HCT116 (cell line): ENCODE results near the gene NT5C2. TPM values are rescaled to one million over a fixed set of nuclear protein-coding genes. Genes with fewer than 3 reads are reported as not detected.

Experiments
- ATAC-seq: fragments of 200-7000 bp; cut with Tn5 transposase; 2 replicates; pipeline ENCODE4 v1.9.1; 2020; ENCODE audit warnings: mild to moderate bottlenecking, moderate library complexity
- BruUV-seq: library from RNA; stranded (reverse); fragments of 400-500 nt; replicated peaks from 2 replicates; lab custom pipeline; 2021; lab: Mats Ljungman, UMichigan
- CTCF ChIA-PET: fragments of 300-600 bp; sonication (Branson Sonifier 250); formaldehyde crosslinking; loops from one replicate; lab custom pipeline; 2021; ENCODE audit warnings: antibody characterized with exemption; lab: Charles Lee
- POLR2A ChIA-PET: fragments of 300-600, 350-600 bp; sonication (Branson Sonifier 250); formaldehyde crosslinking; loops from one replicate; lab custom pipeline; 2021; ENCODE audit warnings: antibody characterized with exemption; lab: Charles Lee
- RAD21 ChIA-PET, 2 experiments: fragments of 300-600 bp; sonication (Branson Sonifier 250); formaldehyde crosslinking; loops; one replicate each; lab custom pipeline; 2023; ENCODE audit warnings: low total read pairs in 2 of 2; ENCODE audit not compliant: uncharacterized antibody in 2 of 2, unreplicated experiment in 2 of 2, low non-redundant PET in 1 of 2; lab: Charles Lee
- DNase-seq: peaks from one replicate; pipeline ENCODE4 v3.0.0-alpha.2; 2010; ENCODE audit warnings: low read depth, low spot score
- H2AFZ ChIP-seq: fragments of 200-600 bp; shearing (Covaris generic), sonication (generic); 2 replicates; pipeline ENCODE4 v1.6.1; 2017; ENCODE audit warnings: low read depth, mixed run types, mixed read lengths, antibody characterized with exemption, low read length; ENCODE audit not compliant: poor library complexity, severe bottlenecking
- H3K27ac ChIP-seq: 2 replicates; pipeline ENCODE4 v1.5.1; 2012; ENCODE audit warnings: low read depth, low read length
- H3K27me3 ChIP-seq: fragments of 200-600 bp; sonication (generic); 2 replicates; pipeline ENCODE4 v1.6.1; 2016; ENCODE audit warnings: mixed run types, low read length, mixed read lengths; ENCODE audit not compliant: insufficient read depth
- H3K36me3 ChIP-seq, 2 experiments: fragments of 200-500 bp in 1 of 2; fragments of 200-600 bp in 1 of 2; sonication (Bioruptor generic) in 1 of 2; sonication (generic) in 1 of 2; 2 replicates each; pipeline versions ENCODE4 v1.5.1 to v1.6.1; 2014 to 2016; ENCODE audit warnings: low read length in 2 of 2, inconsistent platforms in 1 of 2, mixed read lengths in 1 of 2, mixed run types in 1 of 2; ENCODE audit not compliant: insufficient read depth in 2 of 2, control insufficient read depth in 1 of 2
- H3K4me1 ChIP-seq, 2 experiments: fragments of 200-600 bp in 1 of 2; sonication (generic) in 1 of 2; 2 replicates each; pipeline versions ENCODE4 v1.5.1 to v1.6.1; 2012 to 2017; ENCODE audit warnings: low read length in 2 of 2, inconsistent platforms in 1 of 2, mild to moderate bottlenecking in 1 of 2, mixed read lengths in 1 of 2, mixed run types in 1 of 2, moderate library complexity in 1 of 2; ENCODE audit not compliant: insufficient read depth in 2 of 2, control insufficient read depth in 1 of 2
- H3K4me2 ChIP-seq: fragments of 200-600 bp; sonication (generic); 2 replicates; pipeline ENCODE4 v1.6.1; 2017; ENCODE audit warnings: mixed run types, low read length, mixed read lengths
- H3K4me3 ChIP-seq, 2 experiments: fragments of 200-600 bp in 1 of 2; sonication (generic) in 1 of 2; replicated peaks in 1 of 2; 2 replicates each; pipeline ENCODE4 v1.5.1; 2011 to 2016; ENCODE audit warnings: low read length in 2 of 2, control low read depth in 1 of 2, low read depth in 1 of 2, mild to moderate bottlenecking in 1 of 2, mixed read lengths in 1 of 2, mixed run types in 1 of 2
- H3K79me2 ChIP-seq: fragments of 200-600 bp; sonication (generic); 2 replicates; pipeline ENCODE4 v1.6.1; 2017; ENCODE audit warnings: mild to moderate bottlenecking, mixed run types, low read length, moderate library complexity, mixed read lengths; ENCODE audit not compliant: insufficient read depth
- H3K9ac ChIP-seq: fragments of 200-600 bp; sonication (generic); 2 replicates; pipeline ENCODE4 v1.6.1; 2016; ENCODE audit warnings: low read length, mixed read lengths
- H3K9me2 ChIP-seq: fragments of 200-600 bp; sonication (generic), shearing (Covaris generic); 2 replicates; pipeline ENCODE4 v1.6.1; 2017; ENCODE audit warnings: mixed run types, mild to moderate bottlenecking, moderate library complexity; ENCODE audit not compliant: insufficient read depth
- H3K9me3 ChIP-seq, 2 experiments: fragments of 200-500 bp in 1 of 2; fragments of 200-600 bp in 1 of 2; sonication (Bioruptor generic) in 1 of 2; sonication (generic) in 1 of 2; 2 replicates each; pipeline ENCODE4 v1.6.1; 2014 to 2017; ENCODE audit warnings: low read length in 2 of 2, mixed read lengths in 2 of 2, inconsistent platforms in 1 of 2, low read depth in 1 of 2, mild to moderate bottlenecking in 1 of 2, mixed run types in 1 of 2, moderate library complexity in 1 of 2; ENCODE audit not compliant: control insufficient read depth in 1 of 2, insufficient read depth in 1 of 2
- H4K20me1 ChIP-seq: fragments of 200-600 bp; sonication (generic), shearing (Covaris generic); 2 replicates; pipeline ENCODE4 v1.6.1; 2017; ENCODE audit warnings: mixed run types, mild to moderate bottlenecking, moderate library complexity; ENCODE audit not compliant: insufficient read depth
- CBX3 ChIP-seq: IDR thresholded peaks from 2 replicates; pipeline ENCODE4 v1.6.1; 2012; ENCODE audit warnings: low read depth
- CEBPB ChIP-seq: IDR thresholded peaks from 2 replicates; pipeline ENCODE4 v1.6.1; 2012; ENCODE audit warnings: low read depth
- ELF1 ChIP-seq: IDR thresholded peaks from 2 replicates; pipeline ENCODE4 v1.6.1; 2012; ENCODE audit warnings: low read depth, borderline replicate concordance
- EZH2 ChIP-seq: fragments of 200-600 bp; sonication (generic); IDR thresholded peaks from 2 replicates; pipeline ENCODE4 v1.6.1; 2017; ENCODE audit warnings: antibody characterized with exemption, mixed run types
- EZH2phosphoT487 ChIP-seq: fragments of 200-600 bp; IDR thresholded peaks from 2 replicates; pipeline ENCODE4 v1.6.1; 2018; ENCODE audit warnings: antibody characterized with exemption, borderline replicate concordance
- POLR2A ChIP-seq: IDR thresholded peaks from 2 replicates; pipeline ENCODE4 v1.7.0; 2011; ENCODE audit warnings: borderline replicate concordance; ENCODE audit not compliant: insufficient read depth, insufficient read length; ENCODE audit errors: extremely low read depth
- SRF ChIP-seq: IDR thresholded peaks from 2 replicates; pipeline ENCODE4 v1.6.1; 2012; ENCODE audit warnings: low read depth
- TCF7L2 ChIP-seq: IDR thresholded peaks from 2 replicates; pipeline ENCODE4 v1.7.0; 2011; ENCODE audit warnings: borderline replicate concordance, inconsistent platforms; ENCODE audit not compliant: insufficient read depth, insufficient read length; ENCODE audit errors: extremely low read depth
- ZFX ChIP-seq: fragments of 450-650 bp; IDR thresholded peaks from 2 replicates; pipeline ENCODE4 v1.6.1; 2017
- ZNF274 ChIP-seq: fragments of 200-500 bp; sonication (Bioruptor generic); IDR thresholded peaks from 2 replicates; pipeline ENCODE4 v1.6.1; 2014; ENCODE audit warnings: mild to moderate bottlenecking, low read depth, low read length, inconsistent platforms
- intact Hi-C: fragments of 100-400 bp; cut with micrococcal nuclease; formaldehyde crosslinking; loops from 2 replicates; pipeline ENCODE4 v1.10.0; 2022
- total RNA-seq: library from RNA; stranded (reverse); gene quantifications from one replicate; pipeline ENCODE4 v1.2.1, GENCODE V29; 2021; ENCODE audit not compliant: unreplicated experiment
- TF ChIP-seq, protein P1 (sequence below): IDR thresholded peaks from 2 replicates; pipeline ENCODE4 v1.6.1; 2012

Gene NT5C2
- total RNA-seq, 1 experiment from 2014 or later: 63.0 TPM

GRCh38 chr10:103038570-103038969 lies 154.5 kb downstream of the NT5C2 start:
- Histone ChIP-seq H4K20me1 (no peaks in the 10 kb centered on the region), H3K4me1 (peaks cover 0 to 4% of the 10 kb centered on the region in 2 experiments; a peak in 1 of 4 replicates), H3K4me2 (no peak overlapping the region), H3K36me3 (no peaks in the 10 kb centered on the region), H3K79me2 (no peaks in the 10 kb centered on the region), H3K9me2 (0 out of 2 replicates have a peak, but pooled peaks cover 4% of the 10 kb centered on the region), H3K4me3 (no peak overlapping the region), H3K9ac (no peak overlapping the region), H3K27ac (no peak overlapping the region), H3K9me3 (no peaks in the 10 kb centered on the region), H2AFZ (no peak overlapping the region), H3K27me3 (no peaks in the 10 kb centered on the region)
- CTCF ChIA-PET: no interaction called here
- no peak for DNase-seq
- TF ChIP-seq ZFX: no peak
- no peak for TF ChIP-seq EZH2phosphoT487
- TF ChIP-seq EZH2: no peak
- TF ChIP-seq SRF: no peak
- no peak for TF ChIP-seq POLR2A
- no peak for TF ChIP-seq CBX3
- TF ChIP-seq TCF7L2: no peak
- TF ChIP-seq ELF1: no peak
- TF ChIP-seq, protein P1, sequence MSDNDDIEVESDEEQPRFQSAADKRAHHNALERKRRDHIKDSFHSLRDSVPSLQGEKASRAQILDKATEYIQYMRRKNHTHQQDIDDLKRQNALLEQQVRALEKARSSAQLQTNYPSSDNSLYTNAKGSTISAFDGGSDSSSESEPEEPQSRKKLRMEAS: no peak
- no peak for TF ChIP-seq ZNF274
- no peak for TF ChIP-seq CEBPB
- no peak for ATAC-seq
- BruUV-seq: no TSS peak
- POLR2A ChIA-PET: no interaction called here
- intact Hi-C loops: no loop called here
- RAD21 ChIA-PET: no interaction called here

Other genes starting within 250 kb of the NT5C2 start
- 0.10 TPM for gene RPEL1, start 52.6 kb upstream of the NT5C2 start, total RNA-seq
- not detected for gene INA, start 83.9 kb upstream of the NT5C2 start, total RNA-seq
- gene PCGF6, start 157.9 kb upstream of the NT5C2 start, total RNA-seq: 24.7 TPM
- 9.2 TPM for gene TAF5, start 174.7 kb upstream of the NT5C2 start, total RNA-seq
- gene ATP5MK, start 203.2 kb upstream of the NT5C2 start, total RNA-seq: 556 TPM
- gene PDCD11, start 203.4 kb upstream of the NT5C2 start, total RNA-seq: 106 TPM